DMS114 treated with DMSO at 0.1 percent for 48 hours (cell line): ENCODE data around the gene LPAR6.
"Not testable (repeated sequence)": the region's sequence is repeated elsewhere in the genome, so short reads cannot be mapped to it uniquely, and the experiment has no call there.

ENCODE experiments used
- DNase-seq: peaks from one replicate; lab custom pipeline; 2025; ENCODE audit not compliant: unreplicated experiment; lab: John Stamatoyannopoulos, UW

Gene LPAR6

GRCh38 chr13:48412881-48413351, at the start of gene LPAR6:
TSS of gene LPAR6 (minus strand) at chr13:48413113. CDS start at chr13:48412423, 690 bp downstream.
- no peak for DNase-seq

- no peak for DNase-seq
Observed at GRCh38 chr13:48457578-48458242, 44.8 kb upstream of the LPAR6 start.

- no peak for DNase-seq
Observed at GRCh38 chr13:48456546-48456945, 43.6 kb upstream of the LPAR6 start.

GRCh38 chr13:48451196-48451595, 38.3 kb upstream of the LPAR6 start:
- not testable (repeated sequence) for DNase-seq

GRCh38 chr13:48449656-48450055, 36.7 kb upstream of the LPAR6 start:
- DNase-seq, result no peak

- no peak for DNase-seq
Observed at GRCh38 chr13:48448959-48449614, 36.2 kb upstream of the LPAR6 start.

- DNase-seq, result no peak
Observed at GRCh38 chr13:48448285-48448958, 35.5 kb upstream of the LPAR6 start.

- DNase-seq, result no peak
Observed at GRCh38 chr13:48446464-48446863, 33.6 kb upstream of the LPAR6 start.

- DNase-seq, result no peak
Observed at GRCh38 chr13:48443442-48444208, 30.7 kb upstream of the LPAR6 start.

GRCh38 chr13:48437371-48437770, 24.5 kb upstream of the LPAR6 start:
- no peak for DNase-seq

GRCh38 chr13:48436661-48437288, 23.9 kb upstream of the LPAR6 start:
- DNase-seq, result no peak

- DNase-seq, result no peak
Observed at GRCh38 chr13:48434200-48434599, 21.3 kb upstream of the LPAR6 start.

- DNase-seq, result no peak
Observed at GRCh38 chr13:48431987-48432615, 19.2 kb upstream of the LPAR6 start.

GRCh38 chr13:48431431-48431830, 18.5 kb upstream of the LPAR6 start:
- DNase-seq, result no peak

- DNase-seq, result no peak
Observed at GRCh38 chr13:48429886-48430285, 17.0 kb upstream of the LPAR6 start.

- DNase-seq, result no peak
Observed at GRCh38 chr13:48429036-48429435, 16.1 kb upstream of the LPAR6 start.

- not testable (repeated sequence) for DNase-seq
Observed at GRCh38 chr13:48426755-48427298, 13.9 kb upstream of the LPAR6 start.

- DNase-seq, result no peak
Observed at GRCh38 chr13:48426052-48426451, 13.1 kb upstream of the LPAR6 start.

- DNase-seq, result no peak
Observed at GRCh38 chr13:48424212-48424611, 11.3 kb upstream of the LPAR6 start.

GRCh38 chr13:48422003-48422402, 9.1 kb upstream of the LPAR6 start:
- DNase-seq, result not testable (repeated sequence)
